Kidney (tissue), 14 donors: ENCODE measurements around the gene FHIP1A. TPM values are rescaled to one million over a fixed set of nuclear protein-coding genes. Genes with fewer than 3 reads are reported as not detected.

Source experiments
- DNase-seq, 5 donors: peaks; one replicate each; pipeline ENCODE4 v3.0.0-alpha.2; 2013 to 2020
- FAIRE-seq: peaks from 2 replicates; lab custom pipeline; 2012; peaks lifted over from hg19 to GRCh38; lab: Jason Lieb, UNC
- H3K27ac ChIP-seq, 2 donors: one replicate each; pipeline ENCODE4 v1.7.0; 2013; ENCODE audit warnings: low read depth in 2 of 2, low read length in 2 of 2, inconsistent platforms in 1 of 2
- H3K27me3 ChIP-seq: one replicate; pipeline ENCODE4 v1.7.1; 2013; ENCODE audit warnings: low read length, inconsistent platforms; ENCODE audit not compliant: control insufficient read depth, insufficient read depth
- H3K36me3 ChIP-seq, 3 donors: one replicate each; pipeline versions ENCODE4 v1.7.0 to v1.7.1; 2013; ENCODE audit warnings: low read length in 3 of 3, control low read depth in 1 of 3, inconsistent platforms in 1 of 3; ENCODE audit not compliant: insufficient read depth in 3 of 3, control insufficient read depth in 2 of 3
- H3K4me1 ChIP-seq, 3 donors: one replicate each; pipeline versions ENCODE4 v1.7.0 to v1.7.1; 2013; ENCODE audit warnings: low read length in 3 of 3, inconsistent platforms in 1 of 3, low read depth in 1 of 3; ENCODE audit not compliant: control insufficient read depth in 2 of 3, insufficient read depth in 2 of 3
- H3K4me3 ChIP-seq, 3 donors: one replicate each; pipeline versions ENCODE4 v1.7.0 to v1.8.1; 2013; ENCODE audit warnings: low read length in 3 of 3, control low read depth in 1 of 3, inconsistent platforms in 1 of 3
- H3K9ac ChIP-seq, 3 donors: one replicate each; pipeline versions ENCODE4 v1.7.0 to v1.7.1; 2013; ENCODE audit warnings: low read length in 3 of 3, control low read depth in 1 of 3, inconsistent platforms in 1 of 3
- H3K9me3 ChIP-seq, 3 donors: one replicate each; pipeline versions ENCODE4 v1.7.0 to v1.7.1; 2013; ENCODE audit warnings: low read length in 3 of 3, control low read depth in 1 of 3, inconsistent platforms in 1 of 3; ENCODE audit not compliant: control insufficient read depth in 2 of 3, insufficient read depth in 1 of 3
- CTCF ChIP-seq: IDR thresholded peaks from 3 replicates; pipeline ENCODE4 v1.5.1; 2012; ENCODE audit warnings: mild to moderate bottlenecking, moderate library complexity, borderline replicate concordance; ENCODE audit not compliant: insufficient read depth; ENCODE audit errors: extremely low read depth
- intact Hi-C: fragments of 100-400 bp; cut with DNase I; formaldehyde crosslinking; loops from one replicate; pipeline ENCODE4 v1.11.1; 2022
- polyA plus RNA-seq: library from polyadenylated mRNA; stranded (reverse); fragments of 350-450 nt; fragmentation: Illumina TruSeq; extraction: RNeasy Lipid Tissue Mini Kit (QIAGEN cat#74804); gene quantifications from one replicate; pipeline ENCODE4 v1.2.3, GENCODE V29; 2014; ENCODE audit warnings: low read depth, low replicate concordance; ENCODE audit not compliant: insufficient read depth
- total RNA-seq: library from RNA; stranded (reverse); fragmentation: NEBNext Ultra II Directional; extraction: Animal tissue kit (Norgen Biotek cat#: 25700); gene quantifications from one replicate; pipeline ENCODE4 v1.2.1, GENCODE V29; 2021
- donor health status: control.
- donor health status: control.
- donor health status: control.
- donor health status: control.
- donor health status: control.
- donor health status: DM: yes; HTN: yes; CAD: no.
- donor health status: Normal renal cell carcinoma (clear cell type).

FHIP1A gene
- total and polyA plus RNA-seq, 2 donors from 2014 or later, result 0.80 to 16.5 TPM

DNA sequence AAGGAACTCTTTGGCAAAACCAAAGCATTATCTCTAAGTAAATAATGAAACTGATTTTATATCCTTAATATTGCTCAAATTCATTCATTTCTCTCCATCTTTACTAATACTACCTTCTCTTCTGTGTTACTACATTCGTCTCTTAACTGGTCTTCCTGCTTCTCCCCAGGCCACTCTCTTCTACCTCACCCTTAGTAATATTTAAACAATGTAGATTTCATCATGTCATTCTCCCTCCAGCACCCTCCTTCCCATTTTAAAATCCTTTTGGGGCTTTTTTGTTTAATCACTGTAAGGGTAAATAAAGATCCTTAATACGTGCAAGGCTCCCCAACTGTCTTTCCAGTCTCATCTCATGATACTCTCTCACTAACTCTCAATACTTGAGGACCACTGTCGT, 19.4 kb downstream of the FHIP1A start:
- no peak for FAIRE-seq
- no peak overlapping the region for H3K9ac ChIP-seq
- no peak overlapping the region for H3K4me3 ChIP-seq
- H3K36me3 ChIP-seq, result no peaks in the 10 kb centered on the region
- no peak for TF ChIP-seq CTCF
- intact Hi-C loops, result no loop called here
- no peaks in the 10 kb centered on the region for H3K9me3 ChIP-seq
- H3K27me3 ChIP-seq, result no peaks in the 10 kb centered on the region
- no peak overlapping the region for H3K27ac ChIP-seq
- no peaks in the 10 kb centered on the region for H3K4me1 ChIP-seq
- no peak for DNase-seq

- no peaks in the 10 kb centered on the region for H3K9me3 ChIP-seq
- no peak for DNase-seq
- no peak for FAIRE-seq
- no peaks in the 10 kb centered on the region for H3K36me3 ChIP-seq
- peaks cover 0 to 8% (median 0%) of the 10 kb centered on the region in 3 donors for H3K4me1 ChIP-seq
- no peak overlapping the region for H3K9ac ChIP-seq
- no peak overlapping the region for H3K4me3 ChIP-seq
- H3K27ac ChIP-seq, result no peak overlapping the region
- no peaks in the 10 kb centered on the region for H3K27me3 ChIP-seq
- TF ChIP-seq CTCF, result no peak
- intact Hi-C loops, result no loop called here
These were observed 21.1 kb downstream of the FHIP1A start for GRCh38 chr4:151429957-151430570.

DNA sequence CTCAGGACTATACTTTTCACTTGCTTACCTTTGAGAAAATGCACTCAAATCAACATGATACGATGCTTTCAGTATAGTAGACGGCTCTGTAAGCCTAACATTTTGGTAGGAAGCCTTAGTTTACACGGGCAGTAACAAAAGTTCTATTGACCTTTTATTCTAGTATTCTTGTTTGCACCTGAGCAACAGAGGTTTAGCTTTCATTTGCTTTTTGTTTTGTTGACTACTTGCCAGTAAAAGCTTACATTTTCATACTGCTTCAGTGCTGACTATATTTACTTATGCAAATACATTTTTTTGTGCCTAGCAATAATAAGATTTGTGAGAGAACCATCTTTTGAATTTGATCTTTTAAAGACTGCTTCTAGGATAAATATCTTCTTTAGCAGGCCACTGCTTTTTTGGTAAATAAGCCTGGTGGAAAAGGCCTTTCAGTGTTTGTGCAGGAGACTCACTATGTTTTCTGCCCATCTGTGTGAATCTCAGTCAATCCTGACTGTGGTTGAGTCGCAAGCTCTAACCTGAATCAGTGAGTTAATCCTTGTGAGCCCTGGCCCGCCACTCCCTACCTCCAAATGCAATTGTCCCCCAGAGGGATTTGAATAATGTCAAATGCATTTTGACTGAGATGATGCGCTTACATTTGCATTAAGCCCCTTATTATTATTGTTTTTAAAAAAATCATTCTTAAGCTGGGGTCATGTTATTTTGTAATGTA, 21.9 kb downstream of the FHIP1A start:
- Histone ChIP-seq H3K36me3 (no peaks in the 10 kb centered on the region), H3K9ac (no peak overlapping the region), H3K4me1 (peaks cover 0 to 8% (median 0%) of the 10 kb centered on the region in 3 donors), H3K4me3 (no peak overlapping the region), H3K27ac (no peak overlapping the region), H3K9me3 (no peaks in the 10 kb centered on the region), H3K27me3 (no peaks in the 10 kb centered on the region)
- TF ChIP-seq CTCF, result no peak
- no peak for FAIRE-seq
- intact Hi-C loops, result no loop called here
- no peak for DNase-seq
